NB4 (cell line): ENCODE data around the gene GUCY2C.

ENCODE experiments used
- CTCF ChIP-seq: IDR thresholded peaks from one replicate; pipeline ENCODE4 v1.5.1; 2012; ENCODE audit warnings: low read depth, low read length
- MYC ChIP-seq: IDR thresholded peaks from 2 replicates; pipeline ENCODE4 v1.6.1; 2011; ENCODE audit warnings: low read depth, low read length
- POLR2A ChIP-seq: IDR thresholded peaks from 2 replicates; pipeline ENCODE4 v1.6.1; 2011; ENCODE audit warnings: mild to moderate bottlenecking; ENCODE audit not compliant: insufficient read length; ENCODE audit errors: extremely low read depth
- TF ChIP-seq, protein P1 (sequence below): IDR thresholded peaks from 2 replicates; pipeline ENCODE4 v1.6.1; 2011; ENCODE audit warnings: low read depth, low read length

GRCh38 chr12:14729586-14729985 is 33.2 kb upstream of the GUCY2C start:
- TF ChIP-seq, protein P1, sequence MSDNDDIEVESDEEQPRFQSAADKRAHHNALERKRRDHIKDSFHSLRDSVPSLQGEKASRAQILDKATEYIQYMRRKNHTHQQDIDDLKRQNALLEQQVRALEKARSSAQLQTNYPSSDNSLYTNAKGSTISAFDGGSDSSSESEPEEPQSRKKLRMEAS = no peak
- TF ChIP-seq CTCF = no peak
- no peak for TF ChIP-seq POLR2A
- no peak for TF ChIP-seq MYC
